Measurements from ENCODE around the gene SHROOM2.
"Not testable (repeated sequence)": the region's sequence is repeated elsewhere in the genome, so short reads cannot be mapped to it uniquely, and the experiment has no call there.

The SHROOM2 gene

DNA sequence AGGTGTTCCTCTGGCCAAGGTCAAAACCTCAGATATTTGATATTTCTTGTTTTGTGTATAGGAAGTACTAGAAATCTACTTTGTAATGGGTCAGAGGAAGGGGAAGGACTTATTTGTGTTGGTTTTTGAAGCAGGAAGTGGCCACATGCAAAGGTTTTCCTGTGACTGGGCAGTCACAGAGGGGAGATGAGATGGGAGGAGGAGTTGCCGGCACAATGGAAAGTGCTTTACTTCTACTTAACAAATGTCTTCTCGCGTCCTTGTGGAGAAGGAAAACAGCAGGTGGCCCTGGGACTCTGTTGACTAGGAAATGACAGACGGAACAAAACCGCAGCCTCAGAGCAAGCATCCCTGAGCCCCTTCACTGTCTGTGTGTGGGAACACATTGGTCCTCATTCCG, 46.6 kb downstream of the SHROOM2 start:
- no peak for DNase-seq (ENCODE audit: low spot score)

DNA sequence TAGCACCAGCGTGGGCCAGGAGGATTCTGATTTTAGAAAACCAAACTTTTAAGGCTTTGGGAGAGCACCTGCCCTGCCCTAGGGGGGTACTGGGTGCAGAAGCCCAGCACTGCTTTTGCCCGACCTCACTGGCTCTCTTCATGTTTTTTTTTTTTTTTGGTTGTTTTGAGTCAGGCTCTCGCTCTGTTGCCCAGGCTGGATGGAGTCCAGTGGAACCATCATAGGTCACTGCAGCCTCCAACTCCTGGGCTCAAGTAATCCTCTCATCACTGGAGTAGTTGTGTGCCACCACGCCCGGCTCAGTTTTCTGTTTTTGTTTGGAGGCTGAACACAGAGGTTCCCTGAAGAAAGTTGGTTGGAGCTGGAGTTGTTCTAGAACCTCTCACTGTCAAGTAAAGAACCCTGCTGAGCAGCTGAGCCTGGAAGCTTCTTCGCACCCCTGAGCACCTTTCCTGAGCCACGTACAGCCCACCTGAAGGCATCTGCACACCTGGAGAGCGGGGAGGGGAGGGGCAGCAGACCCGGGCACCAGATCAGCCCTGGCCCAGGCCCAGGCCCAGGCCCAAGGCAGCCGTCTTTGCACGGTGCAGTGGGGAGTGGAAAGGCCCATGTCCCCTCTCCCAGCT, 49.5 kb downstream of the SHROOM2 start:
- no peak for DNase-seq (ENCODE audit: low spot score)

DNA sequence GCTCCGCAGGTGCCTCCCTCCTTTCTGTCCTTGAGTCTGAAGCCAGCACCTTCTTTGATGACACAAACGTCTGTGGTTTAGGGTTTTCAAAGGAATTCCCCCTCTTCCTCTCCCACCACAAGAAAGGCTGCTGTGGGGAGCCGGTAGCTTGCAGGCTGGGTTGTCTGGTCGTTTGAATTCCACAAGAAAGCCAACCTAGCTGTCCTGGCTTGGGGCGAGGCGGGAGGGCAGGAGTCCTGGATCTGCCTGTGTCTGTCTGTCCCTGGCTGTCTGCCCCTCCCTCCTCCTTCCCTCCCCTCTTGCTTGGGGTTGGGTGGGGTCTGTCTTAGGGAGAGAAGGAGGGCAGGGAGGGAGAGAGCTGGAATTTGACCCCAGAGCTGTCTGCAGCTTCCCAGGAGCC, 56.3 kb downstream of the SHROOM2 start:
- DNase-seq (ENCODE audit: low spot score) = no peak

DNA sequence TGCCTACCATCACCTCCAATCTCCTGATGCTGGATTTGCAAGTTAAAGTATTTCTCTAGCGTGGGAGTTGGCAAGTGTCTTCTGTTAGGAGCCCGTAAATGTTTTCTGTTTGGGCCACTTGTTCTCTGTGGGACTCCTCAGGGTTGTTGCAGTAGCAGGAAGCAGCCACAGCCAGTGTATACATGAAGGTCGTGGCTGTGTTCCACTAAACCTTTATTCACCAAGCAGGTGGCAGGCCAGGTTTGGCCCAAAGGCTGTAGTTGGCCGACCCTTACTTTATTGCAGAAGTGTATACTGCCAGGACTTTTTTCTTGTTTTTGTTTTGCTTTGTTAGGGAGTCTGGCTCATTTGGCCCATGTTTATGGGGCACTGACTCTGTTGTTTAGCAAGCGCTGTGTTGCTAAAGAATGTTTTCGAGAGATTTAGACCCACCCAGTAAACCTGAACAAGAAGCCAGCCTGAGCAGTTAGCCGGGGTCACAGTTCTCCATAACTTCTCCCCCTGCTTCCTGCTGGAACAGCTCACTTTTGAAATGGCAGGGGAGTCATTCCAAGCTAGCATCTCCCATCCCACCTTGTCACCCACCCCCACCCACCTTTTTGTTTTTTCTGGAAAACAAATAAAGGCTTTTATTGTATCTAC, 58.8 kb downstream of the SHROOM2 start:
- no peak for DNase-seq (ENCODE audit: low spot score)

DNA sequence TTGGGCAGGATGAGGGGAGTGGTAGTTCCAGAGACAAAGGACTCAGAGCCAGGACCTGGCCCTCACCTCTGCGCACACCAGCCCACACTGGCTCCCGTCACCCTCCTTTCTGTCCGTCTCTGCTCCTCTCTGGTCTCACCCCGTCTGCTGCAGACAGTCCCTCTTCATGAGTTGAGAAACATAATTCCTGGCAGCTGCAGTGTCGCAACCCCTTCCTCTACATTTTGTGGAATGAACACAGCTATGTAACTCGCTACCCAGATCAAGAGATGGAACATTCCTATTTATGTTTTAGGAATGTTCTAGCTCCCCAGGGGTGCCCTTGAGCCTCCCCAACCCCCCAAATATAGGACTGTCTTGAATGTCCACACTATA, 59.3 kb downstream of the SHROOM2 start:
- no peak for DNase-seq (ENCODE audit: low spot score)

DNA sequence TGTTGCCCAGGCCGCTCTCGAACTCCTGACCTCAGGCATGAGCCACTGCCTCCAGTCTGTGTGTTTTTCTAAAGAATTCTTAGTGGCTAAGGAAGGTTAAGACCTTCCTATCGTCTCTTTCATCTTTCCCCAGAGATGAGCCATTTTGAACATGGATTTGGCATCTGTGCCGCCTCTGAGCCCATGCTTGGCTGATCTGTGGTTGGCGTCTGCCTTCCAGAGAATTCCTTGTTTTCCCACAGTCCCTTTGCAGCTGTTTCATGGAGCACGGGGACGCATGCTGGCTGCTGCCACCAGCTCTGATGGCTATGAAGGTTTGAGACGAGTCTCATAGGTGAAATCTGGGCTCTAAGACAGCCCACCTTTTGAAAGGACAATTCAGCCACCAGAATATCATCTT, 60.4 kb downstream of the SHROOM2 start:
- no peak for DNase-seq (ENCODE audit: low spot score)

DNA sequence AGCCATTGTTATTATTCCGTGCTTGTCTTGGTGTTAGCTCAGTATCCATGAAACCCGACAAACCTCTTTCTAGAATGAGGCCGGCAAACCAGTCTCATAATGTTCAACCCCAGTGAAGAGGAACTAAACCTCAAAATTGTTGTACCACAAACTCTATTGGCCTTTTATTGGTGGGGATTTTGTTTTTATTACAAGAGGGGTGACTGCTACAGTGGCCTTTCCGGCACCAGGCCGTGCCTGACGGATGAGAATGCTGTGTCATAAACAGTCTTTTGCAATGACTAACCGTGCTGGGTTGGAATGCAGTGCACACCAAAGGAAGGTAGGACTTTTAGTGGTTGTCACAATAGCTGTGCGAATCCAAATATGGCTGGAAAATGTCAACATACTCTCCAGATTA, 60.8 kb downstream of the SHROOM2 start:
- DNase-seq (ENCODE audit: low spot score) = no peak

DNA sequence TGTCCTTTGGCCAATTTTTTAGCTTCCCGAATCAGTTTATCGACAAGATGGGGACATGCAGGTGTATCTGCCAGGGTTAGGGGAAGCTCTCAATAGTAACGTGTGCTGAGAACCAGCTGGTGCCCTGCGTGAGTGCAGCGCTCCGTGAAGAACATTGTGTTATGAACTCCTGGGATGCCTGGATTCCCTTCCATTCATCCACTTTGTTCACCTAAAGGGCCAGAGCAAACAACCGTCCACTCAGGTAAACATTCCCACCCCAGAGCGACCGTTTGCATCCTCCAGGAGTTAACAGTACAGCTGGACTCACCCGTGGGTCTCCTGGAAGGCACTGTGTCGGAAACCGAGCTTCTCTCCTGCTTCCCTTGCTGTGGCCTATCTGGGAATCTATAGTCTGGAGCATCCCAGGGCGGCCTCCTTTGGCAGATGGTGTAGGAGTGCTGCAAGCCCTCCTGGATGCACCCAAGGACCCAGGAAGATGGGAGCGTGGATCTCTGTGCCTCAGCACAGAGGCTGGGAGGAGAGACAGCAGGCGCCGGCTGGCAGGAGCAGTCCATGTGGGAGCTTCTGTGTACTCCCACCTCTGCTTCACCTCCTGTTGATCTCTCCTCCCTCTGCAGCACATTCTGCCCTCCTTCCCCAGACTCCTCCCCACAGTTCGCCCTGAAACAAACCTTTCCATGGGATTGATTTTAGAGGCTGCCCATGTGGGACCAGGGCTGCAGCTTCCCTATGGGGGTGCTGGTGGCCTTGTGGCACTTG, 62.7 kb downstream of the SHROOM2 start:
- DNase-seq (ENCODE audit: low spot score) = no peak

DNA sequence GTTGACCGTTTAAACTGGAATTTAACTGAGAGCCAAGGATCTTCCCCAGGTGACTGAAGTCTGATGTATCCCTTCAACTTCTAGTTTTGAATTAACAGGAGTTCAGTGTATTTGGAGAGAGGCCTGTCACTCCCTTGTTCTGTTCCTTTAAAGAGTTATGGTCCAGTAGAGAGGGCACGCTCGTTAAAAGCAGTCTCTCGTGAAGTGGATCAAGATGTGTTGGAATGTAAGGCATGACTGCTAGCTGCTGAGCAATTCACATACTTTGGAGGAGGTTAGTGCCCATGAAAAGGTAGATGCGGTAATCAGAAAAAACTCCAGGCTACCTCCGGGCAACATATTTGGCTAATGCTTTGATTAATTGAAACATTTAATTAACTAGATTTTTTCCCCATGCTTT, 65.7 kb downstream of the SHROOM2 start:
- DNase-seq (ENCODE audit: low spot score) = no peak

DNA sequence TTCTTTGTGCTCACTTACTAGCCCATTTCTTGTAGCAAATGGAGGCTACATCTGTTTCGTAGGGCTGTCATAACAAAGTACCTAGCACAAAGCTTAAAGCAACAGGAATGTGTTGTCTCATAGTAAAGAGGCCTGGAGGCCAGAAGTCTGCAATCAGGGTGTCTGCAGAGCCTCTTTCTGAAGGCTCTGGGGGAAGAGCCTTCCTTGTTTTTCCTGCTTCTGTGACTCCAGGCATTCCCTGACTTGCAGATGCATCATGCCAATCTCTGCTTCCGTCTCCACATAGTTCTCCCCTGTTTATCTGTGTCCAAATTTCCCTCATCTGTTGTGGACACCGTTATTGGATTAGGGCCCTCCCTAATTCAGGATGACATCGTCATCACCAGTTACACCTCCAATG, 67.1 kb downstream of the SHROOM2 start:
- no peak for DNase-seq (ENCODE audit: low spot score)

DNA sequence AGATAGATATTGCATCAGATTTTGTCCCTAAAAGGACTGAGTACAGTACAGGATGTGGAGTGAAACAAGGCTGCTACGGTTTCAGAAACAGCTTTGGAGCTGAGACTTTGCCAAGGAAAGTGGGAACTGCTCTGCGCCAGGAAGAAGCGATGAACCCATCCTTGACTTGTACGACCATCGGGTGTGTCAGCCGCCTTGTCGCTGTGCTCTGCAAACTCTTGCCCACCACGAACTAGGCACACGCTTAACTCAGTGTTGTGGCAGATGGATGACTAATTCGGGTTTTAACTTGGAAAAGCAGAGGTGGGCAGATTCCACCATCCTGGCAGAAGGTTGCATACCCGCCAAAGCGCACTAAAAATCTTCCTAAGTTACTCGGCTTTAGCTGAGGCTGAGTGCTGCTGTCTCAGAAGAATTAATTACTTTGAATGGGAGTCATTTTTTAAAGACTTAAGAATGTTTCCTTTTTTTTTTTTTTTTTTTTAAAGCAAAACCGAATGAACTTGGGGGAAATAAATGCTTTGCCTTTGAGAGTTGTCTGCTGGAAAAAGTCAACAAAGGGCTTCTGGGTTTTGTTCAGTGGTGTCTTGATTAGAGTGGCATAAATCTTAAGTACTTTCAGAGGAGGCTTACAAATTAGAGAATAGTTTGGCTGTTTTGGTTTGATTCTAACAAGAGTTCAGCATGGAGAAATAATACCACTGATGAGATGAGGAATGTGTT, 69.5 kb downstream of the SHROOM2 start:
- no peak for DNase-seq (ENCODE audit: low spot score)

DNA sequence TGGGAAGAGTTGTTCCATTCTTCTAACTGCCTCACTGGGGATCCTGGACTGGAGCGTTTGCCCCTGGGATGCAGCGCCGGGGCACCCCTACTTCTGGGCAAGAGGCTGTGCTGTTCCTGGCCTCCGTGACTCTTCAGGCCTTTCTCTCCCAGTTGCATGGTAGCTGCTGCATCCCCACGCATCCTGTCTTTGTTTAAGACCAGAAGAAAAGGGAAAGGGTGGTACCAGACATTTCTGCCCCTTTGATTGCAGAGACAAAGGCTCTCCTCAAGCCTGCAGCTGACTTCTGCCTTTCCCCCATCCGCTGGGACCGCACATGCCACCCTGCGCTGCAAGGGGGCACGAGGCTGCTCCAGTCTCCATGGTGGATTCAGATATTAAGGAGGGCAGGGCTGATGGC, 70.4 kb downstream of the SHROOM2 start:
- no peak for DNase-seq (ENCODE audit: low spot score)

DNA sequence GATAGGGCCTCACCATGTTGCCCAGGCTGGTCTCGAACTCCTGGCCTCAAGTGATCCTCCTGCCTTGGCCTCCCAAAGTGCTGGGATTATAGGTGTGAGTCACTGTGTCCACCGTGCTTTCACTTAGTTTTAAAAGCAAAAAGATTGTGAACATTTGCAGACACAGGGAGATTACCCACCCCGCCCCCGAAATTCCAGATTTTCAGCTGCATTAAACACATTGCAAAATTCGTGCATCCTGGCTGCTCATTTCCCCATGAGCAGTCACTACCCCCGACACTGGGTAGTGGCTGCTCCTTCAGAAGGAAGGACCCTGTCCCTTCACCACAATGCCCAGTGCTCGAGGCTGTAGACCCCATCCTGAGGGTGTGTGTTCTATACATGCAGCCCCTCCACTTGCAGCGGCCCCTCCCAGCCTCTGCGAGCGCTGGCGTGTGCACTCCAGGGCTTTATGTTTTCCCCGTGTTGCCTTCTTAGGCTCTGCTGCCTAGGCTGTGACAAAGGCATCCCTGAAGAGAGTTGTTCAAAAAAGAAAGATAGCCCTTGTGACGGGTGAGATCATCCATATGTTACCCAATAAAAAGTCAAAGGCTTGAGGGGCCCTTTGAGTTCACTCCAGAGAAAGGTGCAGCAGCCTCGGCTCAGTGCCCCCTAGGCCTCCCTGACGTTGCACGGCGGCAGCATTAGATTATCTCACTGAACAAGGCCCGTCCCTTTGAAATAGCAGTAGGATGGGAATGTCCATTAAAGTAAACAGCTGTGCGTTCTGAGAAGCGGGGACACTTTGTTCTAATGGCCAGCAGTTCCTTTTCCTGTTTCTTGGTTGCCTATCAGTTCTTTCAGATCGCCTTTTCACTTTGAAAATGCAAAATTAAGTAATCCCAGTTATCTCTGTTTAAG, 71.6 kb downstream of the SHROOM2 start:
- no peak for DNase-seq (ENCODE audit: low spot score)

DNA sequence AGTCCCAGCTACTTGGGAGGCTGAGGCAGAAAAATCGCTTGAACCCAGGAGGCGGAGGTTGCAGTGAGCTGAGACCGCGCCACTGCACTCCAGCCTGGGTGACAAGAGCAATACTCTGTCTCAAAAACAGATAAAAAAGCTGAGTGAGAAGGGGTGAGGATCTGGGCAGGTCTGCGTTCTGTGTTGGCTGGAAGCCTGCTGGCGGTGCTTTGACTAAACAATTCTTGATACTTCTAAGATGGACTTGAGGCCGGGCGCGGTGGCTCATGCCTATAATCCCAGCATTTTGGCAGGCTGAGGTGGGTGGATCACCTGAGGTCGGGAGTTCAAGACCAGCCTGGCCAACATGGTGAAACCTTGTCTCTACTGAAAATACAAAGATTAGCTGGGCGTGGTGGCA, 72.5 kb downstream of the SHROOM2 start:
- DNase-seq (ENCODE audit: low spot score) = not testable (repeated sequence)

DNA sequence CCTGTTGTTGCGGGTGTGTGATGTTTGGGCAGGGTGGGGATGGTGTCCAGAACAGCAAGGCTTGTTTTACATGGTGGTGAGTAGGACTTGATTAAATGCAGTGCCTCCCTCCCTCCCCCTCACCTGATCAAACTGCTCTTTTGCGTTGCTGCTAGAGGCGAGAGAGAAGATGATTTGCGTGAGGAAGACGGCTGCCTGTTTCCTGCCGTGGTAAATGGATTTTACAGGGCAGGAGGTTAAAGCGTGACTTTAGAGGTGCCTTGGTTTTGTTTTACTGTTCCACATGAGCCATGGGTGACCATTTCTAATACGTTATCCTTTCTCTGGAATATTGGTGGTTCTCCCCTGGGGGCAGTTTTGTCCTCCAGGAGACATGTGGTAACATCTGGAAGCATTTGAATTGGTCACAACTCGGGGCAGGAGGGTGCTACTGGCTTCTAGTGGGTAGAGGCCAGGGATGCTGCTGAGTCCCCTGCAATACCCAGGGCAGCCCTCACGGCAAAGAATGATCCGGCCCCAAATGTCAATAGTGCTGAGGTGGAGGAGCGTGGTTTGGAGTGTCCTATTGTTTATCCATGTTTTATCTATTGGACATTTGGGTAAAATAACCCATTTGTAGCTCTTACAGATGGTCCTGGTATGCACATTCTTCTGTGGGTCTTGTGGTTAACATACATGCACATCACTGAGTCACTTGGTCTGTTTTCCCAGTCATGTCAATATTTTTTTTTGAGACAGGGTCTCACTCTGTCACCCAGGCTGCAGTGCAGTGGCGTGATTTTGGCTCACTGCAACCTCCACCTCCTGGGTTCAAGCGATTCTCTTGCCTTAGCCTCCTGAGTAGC, 73.7 kb downstream of the SHROOM2 start:
- no peak for DNase-seq (ENCODE audit: low spot score)

DNA sequence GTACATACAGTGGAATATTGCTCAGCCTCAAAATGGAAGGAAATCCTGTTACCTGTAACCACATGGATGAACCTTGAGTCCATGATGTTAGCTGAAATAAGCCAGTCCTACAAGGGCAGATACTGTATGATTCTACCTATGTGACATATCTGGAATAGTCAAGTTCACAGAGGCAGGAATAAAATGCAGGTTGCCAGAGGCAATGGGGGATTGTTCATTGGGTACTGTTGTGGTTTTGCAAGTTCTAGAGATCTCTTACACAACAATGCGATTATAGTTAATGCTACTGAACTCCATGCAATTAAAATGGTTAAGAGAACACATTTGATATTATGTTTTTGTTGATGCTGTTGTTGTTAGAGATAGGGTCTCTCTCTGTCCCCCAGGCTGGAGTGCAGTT, 74.6 kb downstream of the SHROOM2 start:
- DNase-seq (ENCODE audit: low spot score) = no peak

DNA sequence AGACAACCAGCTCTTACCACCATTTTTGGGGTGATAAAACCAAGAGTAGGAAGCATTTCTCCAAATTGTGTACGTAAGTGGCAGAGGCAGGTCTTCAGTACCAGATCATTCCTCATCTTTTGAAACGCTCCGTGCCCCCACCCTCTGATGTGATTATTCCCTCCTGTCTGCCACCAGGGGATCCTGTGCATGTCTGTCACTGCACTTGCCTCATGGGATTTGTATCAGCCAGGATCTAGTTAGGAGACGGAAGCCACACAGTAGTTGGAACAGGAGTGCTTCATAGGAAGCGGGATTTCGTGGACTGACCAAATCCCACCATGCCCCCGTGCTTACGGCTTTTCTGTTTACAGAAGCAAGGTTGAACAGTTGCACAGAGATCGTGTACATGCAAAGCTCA, 75.5 kb downstream of the SHROOM2 start:
- DNase-seq (ENCODE audit: low spot score) = no peak

DNA sequence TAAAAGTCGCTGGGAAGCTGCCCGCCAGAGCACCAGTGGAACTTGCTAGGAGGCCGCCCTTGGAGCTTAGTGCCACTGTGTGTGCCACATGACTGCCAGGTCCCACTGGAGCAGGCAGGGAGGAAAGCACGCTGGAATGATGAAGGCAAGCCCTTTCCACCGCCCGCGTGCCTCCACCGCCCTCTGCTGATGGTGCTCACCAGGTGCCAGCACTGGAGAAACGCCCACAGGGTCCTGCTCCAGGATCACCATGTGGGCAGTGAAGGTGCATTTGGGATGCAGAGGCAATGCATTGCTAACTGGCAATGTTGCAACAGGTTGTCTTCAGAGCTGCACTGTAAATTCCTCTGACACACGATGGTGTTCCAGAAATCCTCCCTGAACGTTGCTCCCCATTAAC, 76.3 kb downstream of the SHROOM2 start:
- peak; percentile 25 for DNase-seq (ENCODE audit: low spot score)

DNA sequence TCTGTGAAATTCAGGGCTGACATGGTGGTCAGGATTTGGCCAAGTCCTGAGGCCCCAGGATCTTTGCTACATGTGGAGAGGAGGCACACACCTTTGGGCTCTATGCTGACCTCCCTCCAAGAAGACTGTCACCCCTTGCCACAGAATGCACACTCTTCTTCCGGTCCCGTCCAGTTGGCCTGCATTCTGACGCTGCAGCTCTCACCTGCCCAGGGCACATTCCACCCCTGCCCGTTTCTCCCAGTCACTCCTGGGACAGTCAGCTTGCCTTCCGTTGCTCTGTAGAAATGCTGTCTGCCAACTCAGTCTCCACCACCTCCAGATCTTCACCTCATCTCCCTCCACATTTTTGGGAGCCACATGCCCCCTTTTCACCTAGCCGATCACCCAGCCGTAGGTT, 76.7 kb downstream of the SHROOM2 start:
- no peak for DNase-seq (ENCODE audit: low spot score)

DNA sequence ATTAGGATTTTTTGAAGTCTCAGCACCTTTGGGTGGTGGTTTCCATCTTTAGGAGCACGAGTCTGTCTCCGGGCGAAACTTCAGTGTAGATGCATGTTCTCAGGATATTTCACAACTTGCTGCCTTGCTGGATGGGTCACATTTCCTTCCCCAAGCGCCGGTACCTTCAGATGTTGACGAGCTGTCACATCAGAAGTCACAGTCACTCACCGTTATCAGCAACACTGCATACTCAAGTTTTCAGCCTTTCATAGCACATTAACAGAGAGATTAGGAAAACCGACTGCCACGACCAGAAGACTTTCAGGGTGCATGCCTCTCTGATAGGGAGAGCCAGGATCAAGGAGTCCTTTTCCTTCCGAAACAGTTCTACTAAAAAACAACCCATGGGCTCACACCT, 77.8 kb downstream of the SHROOM2 start:
- DNase-seq (ENCODE audit: low spot score) = no peak

Measured in HuH-7.5 (cell line).